HepG2 (cell line): ENCODE results near the gene HDHD3. TPM values are rescaled to one million over a fixed set of nuclear protein-coding genes. Genes with fewer than 3 reads are reported as not detected.
A peak's percentile ranks its signal among the peaks of the same experiment; 100 is the strongest.

ENCODE experiments used
- CC2D1A ChIP-seq: sonication (generic); formaldehyde crosslinking; IDR thresholded peaks from 2 replicates; pipeline ENCODE4 v1.8.1; 2023; ENCODE audit warnings: mild to moderate bottlenecking, missing genetic modification reagents
- ETV5 ChIP-seq: IDR thresholded peaks from 2 replicates; pipeline ENCODE4 v1.6.1; 2018; ENCODE audit warnings: missing biosample characterization, missing genetic modification reagents, inconsistent platforms, borderline replicate concordance
- HNF4A ChIP-seq: sonication (generic); formaldehyde crosslinking; IDR thresholded peaks from 2 replicates; pipeline ENCODE4 v1.4.0; 2020; ENCODE audit warnings: missing genetic modification reagents
- ISX ChIP-seq: sonication (generic); formaldehyde crosslinking; conservative IDR thresholded peaks from 2 replicates; pipeline ENCODE4 v1.5.0; 2020; ENCODE audit warnings: missing genetic modification reagents
- KAT7 ChIP-seq: IDR thresholded peaks from 2 replicates; pipeline ENCODE4 v1.6.1; 2018; ENCODE audit warnings: borderline replicate concordance, missing compliant biosample characterization
- KLF12 ChIP-seq: sonication (generic); formaldehyde crosslinking; IDR thresholded peaks from 2 replicates; pipeline ENCODE4 v1.4.0; 2020; ENCODE audit warnings: missing genetic modification reagents, borderline replicate concordance
- NFKB2 ChIP-seq: sonication (generic); formaldehyde crosslinking; IDR thresholded peaks from 2 replicates; pipeline ENCODE4 v1.4.0; 2020; ENCODE audit warnings: missing genetic modification reagents, borderline replicate concordance
- NFYB ChIP-seq: sonication (generic); formaldehyde crosslinking; IDR thresholded peaks from 2 replicates; pipeline ENCODE4 v1.4.0; 2020; ENCODE audit warnings: missing genetic modification reagents
- RBFOX2 ChIP-seq: fragments of 200-400 bp; formaldehyde crosslinking; IDR thresholded peaks from 2 replicates; pipeline ENCODE4 v1.6.1; 2017; ENCODE audit warnings: low read depth, mild to moderate bottlenecking, low read length
- RXRB ChIP-seq: IDR thresholded peaks from 2 replicates; pipeline ENCODE4 v1.6.1; 2016; ENCODE audit warnings: borderline replicate concordance, missing genetic modification reagents, missing compliant biosample characterization
- ZFYVE20 ChIP-seq: sonication (generic); formaldehyde crosslinking; IDR thresholded peaks from 2 replicates; pipeline ENCODE4 v1.8.0; 2023; ENCODE audit warnings: low read depth, mild to moderate bottlenecking, moderate library complexity, missing genetic modification reagents, borderline replicate concordance
- ZNF430 ChIP-seq: sonication (generic); formaldehyde crosslinking; IDR thresholded peaks from 2 replicates; pipeline ENCODE4 v1.9.0; 2021; ENCODE audit warnings: mild to moderate bottlenecking, missing genetic modification reagents
- ZNF816 ChIP-seq: sonication (generic); formaldehyde crosslinking; IDR thresholded peaks from 2 replicates; pipeline ENCODE4 v1.8.0; 2022; ENCODE audit warnings: missing genetic modification reagents, mild to moderate bottlenecking, borderline replicate concordance
- ZNF879 ChIP-seq: sonication (generic); formaldehyde crosslinking; IDR thresholded peaks from 2 replicates; pipeline ENCODE4 v1.8.1; 2023; ENCODE audit warnings: missing genetic modification reagents
- polyA plus RNA-seq, 8 experiments: library from polyadenylated mRNA; depleted of rRNA in 3 of 8; stranded (reverse) in 7 of 8; unstranded in 1 of 8; fragments of >200 nt; fragmentation: Illumina TruSeq in 4 of 8; extraction: Trizol in 4 of 8; gene quantifications; 2 replicates each; pipeline versions ENCODE4 v1.2.1 to v1.2.3, GENCODE V29; 2011 to 2016; ENCODE audit warnings: low read depth in 4 of 8, missing spikeins in 1 of 8, mixed read lengths in 1 of 8; ENCODE audit not compliant: insufficient read depth in 1 of 8
- total RNA-seq, 5 experiments: library from RNA; depleted of rRNA; stranded (reverse); fragments of >200 nt; fragmentation: Illumina TruSeq; extraction: Trizol; gene quantifications; 2 replicates each; pipeline ENCODE4 v1.2.3, GENCODE V29; 2016; ENCODE audit warnings: low read depth in 1 of 5
- TF ChIP-seq, protein P1 (sequence below): sonication (generic); formaldehyde crosslinking; conservative IDR thresholded peaks from 2 replicates; pipeline ENCODE4 v1.4.0; 2020; ENCODE audit warnings: mild to moderate bottlenecking, missing genetic modification reagents, moderate library complexity
- TF ChIP-seq, protein P2 (sequence below): sonication (generic); formaldehyde crosslinking; IDR thresholded peaks from 2 replicates; pipeline ENCODE4 v1.4.0; 2020; ENCODE audit warnings: mild to moderate bottlenecking, low read depth, missing genetic modification reagents
- TF ChIP-seq, protein P3 (sequence below): sonication (generic); formaldehyde crosslinking; IDR thresholded peaks from 2 replicates; pipeline ENCODE4 v1.5.1; 2020; ENCODE audit warnings: mild to moderate bottlenecking, moderate library complexity, missing genetic modification reagents
- TF ChIP-seq, protein P4 (sequence below): sonication (generic); formaldehyde crosslinking; IDR thresholded peaks from 2 replicates; pipeline ENCODE4 v1.5.0; 2020; ENCODE audit warnings: missing genetic modification reagents, mild to moderate bottlenecking, borderline replicate concordance
- TF ChIP-seq, protein P5 (sequence below): sonication (generic); formaldehyde crosslinking; IDR thresholded peaks from 2 replicates; pipeline ENCODE4 v1.4.0; 2020; ENCODE audit warnings: missing genetic modification reagents

HDHD3 gene
- total and polyA plus RNA-seq, 2 of the 13 experiments (the other 11 are each of a cell fraction or from before 2014, with no cell fraction given), result 23.1 to 38.5 TPM

DNA sequence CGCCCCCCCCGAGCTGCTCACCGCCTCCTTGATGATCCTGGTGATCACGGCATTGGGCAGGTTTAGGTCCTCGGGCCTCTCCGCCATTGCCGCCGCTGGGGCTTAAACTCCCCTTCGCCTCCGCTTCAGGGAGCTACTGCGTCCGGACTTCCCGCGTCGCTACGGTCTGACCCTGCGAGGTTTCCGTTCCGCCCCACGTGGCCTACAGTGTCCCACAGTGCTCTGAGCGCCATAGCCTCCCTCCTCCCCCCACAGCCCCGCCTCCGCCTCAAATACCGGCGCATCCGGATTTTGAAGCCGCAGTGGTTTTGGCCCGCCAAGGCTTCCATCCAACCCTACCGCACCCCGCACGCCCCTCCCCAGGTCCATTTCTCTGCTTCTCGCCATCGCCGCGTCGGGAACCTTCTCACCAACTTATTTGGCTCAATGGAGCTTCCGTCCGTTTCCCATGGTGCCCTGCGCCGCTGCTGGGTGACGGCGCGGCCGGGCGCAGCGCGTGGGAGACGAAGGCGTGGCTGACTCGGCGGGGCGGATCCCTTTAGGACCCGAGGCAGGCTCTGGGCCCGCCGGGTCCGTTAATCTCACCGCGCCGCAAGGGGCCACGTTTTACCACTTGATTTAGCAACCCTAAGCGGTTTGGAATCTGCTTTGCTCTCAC lies 33.5 kb upstream of the HDHD3 start, which contains the start of the genes C9orf43 and POLE3 (continued):
- TF ChIP-seq RBFOX2 (peak; percentile 93), NFYB (CRISPR knock-in tag) (0 out of 2 replicates have a peak, but pooled peaks have one; percentile 25), CC2D1A (no peak), ZNF430 (CRISPR knock-in tag) (0 out of 2 replicates have a peak, but pooled peaks have one; percentile 35), ETV5 (CRISPR knock-in tag) (peak; percentile 46; the same call in 1 of the 2 replicates), ZNF816 (CRISPR knock-in tag) (peak; percentile 85; the same call in 1 of the 2 replicates), ISX (CRISPR knock-in tag) (no peak; the same call in 1 of the 2 replicates), ZFYVE20 (CRISPR knock-in tag) (0 out of 2 replicates have a peak, but pooled peaks have one; percentile 78), ZNF879 (CRISPR knock-in tag) (0 out of 2 replicates have a peak, but pooled peaks have one; percentile 82), RXRB (CRISPR knock-in tag) (peak; percentile 58; the same call in 1 of the 2 replicates), HNF4A (CRISPR knock-in tag) (peak; percentile 26; the same call in 1 of the 2 replicates), KAT7 (0 out of 2 replicates have a peak, but pooled peaks have one; percentile 83), NFKB2 (peak; percentile 95), KLF12 (CRISPR knock-in tag) (peak; percentile 92)
- TF ChIP-seq, protein P1, sequence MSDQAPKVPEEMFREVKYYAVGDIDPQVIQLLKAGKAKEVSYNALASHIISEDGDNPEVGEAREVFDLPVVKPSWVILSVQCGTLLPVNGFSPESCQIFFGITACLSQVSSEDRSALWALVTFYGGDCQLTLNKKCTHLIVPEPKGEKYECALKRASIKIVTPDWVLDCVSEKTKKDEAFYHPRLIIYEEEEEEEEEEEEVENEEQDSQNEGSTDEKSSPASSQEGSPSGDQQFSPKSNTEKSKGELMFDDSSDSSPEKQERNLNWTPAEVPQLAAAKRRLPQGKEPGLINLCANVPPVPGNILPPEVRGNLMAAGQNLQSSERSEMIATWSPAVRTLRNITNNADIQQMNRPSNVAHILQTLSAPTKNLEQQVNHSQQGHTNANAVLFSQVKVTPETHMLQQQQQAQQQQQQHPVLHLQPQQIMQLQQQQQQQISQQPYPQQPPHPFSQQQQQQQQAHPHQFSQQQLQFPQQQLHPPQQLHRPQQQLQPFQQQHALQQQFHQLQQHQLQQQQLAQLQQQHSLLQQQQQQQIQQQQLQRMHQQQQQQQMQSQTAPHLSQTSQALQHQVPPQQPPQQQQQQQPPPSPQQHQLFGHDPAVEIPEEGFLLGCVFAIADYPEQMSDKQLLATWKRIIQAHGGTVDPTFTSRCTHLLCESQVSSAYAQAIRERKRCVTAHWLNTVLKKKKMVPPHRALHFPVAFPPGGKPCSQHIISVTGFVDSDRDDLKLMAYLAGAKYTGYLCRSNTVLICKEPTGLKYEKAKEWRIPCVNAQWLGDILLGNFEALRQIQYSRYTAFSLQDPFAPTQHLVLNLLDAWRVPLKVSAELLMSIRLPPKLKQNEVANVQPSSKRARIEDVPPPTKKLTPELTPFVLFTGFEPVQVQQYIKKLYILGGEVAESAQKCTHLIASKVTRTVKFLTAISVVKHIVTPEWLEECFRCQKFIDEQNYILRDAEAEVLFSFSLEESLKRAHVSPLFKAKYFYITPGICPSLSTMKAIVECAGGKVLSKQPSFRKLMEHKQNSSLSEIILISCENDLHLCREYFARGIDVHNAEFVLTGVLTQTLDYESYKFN (CRISPR knock-in tag), result peak; percentile 68
- TF ChIP-seq, protein P2, sequence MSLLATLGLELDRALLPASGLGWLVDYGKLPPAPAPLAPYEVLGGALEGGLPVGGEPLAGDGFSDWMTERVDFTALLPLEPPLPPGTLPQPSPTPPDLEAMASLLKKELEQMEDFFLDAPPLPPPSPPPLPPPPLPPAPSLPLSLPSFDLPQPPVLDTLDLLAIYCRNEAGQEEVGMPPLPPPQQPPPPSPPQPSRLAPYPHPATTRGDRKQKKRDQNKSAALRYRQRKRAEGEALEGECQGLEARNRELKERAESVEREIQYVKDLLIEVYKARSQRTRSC (CRISPR knock-in tag), result peak; percentile 75; the same call in 1 of the 2 replicates
- TF ChIP-seq, protein P3, sequence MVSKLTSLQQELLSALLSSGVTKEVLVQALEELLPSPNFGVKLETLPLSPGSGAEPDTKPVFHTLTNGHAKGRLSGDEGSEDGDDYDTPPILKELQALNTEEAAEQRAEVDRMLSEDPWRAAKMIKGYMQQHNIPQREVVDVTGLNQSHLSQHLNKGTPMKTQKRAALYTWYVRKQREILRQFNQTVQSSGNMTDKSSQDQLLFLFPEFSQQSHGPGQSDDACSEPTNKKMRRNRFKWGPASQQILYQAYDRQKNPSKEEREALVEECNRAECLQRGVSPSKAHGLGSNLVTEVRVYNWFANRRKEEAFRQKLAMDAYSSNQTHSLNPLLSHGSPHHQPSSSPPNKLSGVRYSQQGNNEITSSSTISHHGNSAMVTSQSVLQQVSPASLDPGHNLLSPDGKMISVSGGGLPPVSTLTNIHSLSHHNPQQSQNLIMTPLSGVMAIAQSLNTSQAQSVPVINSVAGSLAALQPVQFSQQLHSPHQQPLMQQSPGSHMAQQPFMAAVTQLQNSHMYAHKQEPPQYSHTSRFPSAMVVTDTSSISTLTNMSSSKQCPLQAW (CRISPR knock-in tag), result peak; percentile 92
- TF ChIP-seq, protein P4, sequence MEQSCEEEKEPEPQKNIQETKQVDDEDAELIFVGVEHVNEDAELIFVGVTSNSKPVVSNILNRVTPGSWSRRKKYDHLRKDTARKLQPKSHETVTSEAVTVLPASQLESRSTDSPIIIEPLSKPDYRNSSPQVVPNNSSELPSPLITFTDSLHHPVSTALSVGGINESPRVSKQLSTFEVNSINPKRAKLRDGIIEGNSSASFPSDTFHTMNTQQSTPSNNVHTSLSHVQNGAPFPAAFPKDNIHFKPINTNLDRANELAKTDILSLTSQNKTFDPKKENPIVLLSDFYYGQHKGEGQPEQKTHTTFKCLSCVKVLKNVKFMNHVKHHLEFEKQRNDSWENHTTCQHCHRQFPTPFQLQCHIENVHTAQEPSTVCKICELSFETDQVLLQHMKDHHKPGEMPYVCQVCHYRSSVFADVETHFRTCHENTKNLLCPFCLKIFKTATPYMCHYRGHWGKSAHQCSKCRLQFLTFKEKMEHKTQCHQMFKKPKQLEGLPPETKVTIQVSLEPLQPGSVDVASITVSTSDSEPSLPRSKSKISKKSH (CRISPR knock-in tag), result no peak
- TF ChIP-seq, protein P5, sequence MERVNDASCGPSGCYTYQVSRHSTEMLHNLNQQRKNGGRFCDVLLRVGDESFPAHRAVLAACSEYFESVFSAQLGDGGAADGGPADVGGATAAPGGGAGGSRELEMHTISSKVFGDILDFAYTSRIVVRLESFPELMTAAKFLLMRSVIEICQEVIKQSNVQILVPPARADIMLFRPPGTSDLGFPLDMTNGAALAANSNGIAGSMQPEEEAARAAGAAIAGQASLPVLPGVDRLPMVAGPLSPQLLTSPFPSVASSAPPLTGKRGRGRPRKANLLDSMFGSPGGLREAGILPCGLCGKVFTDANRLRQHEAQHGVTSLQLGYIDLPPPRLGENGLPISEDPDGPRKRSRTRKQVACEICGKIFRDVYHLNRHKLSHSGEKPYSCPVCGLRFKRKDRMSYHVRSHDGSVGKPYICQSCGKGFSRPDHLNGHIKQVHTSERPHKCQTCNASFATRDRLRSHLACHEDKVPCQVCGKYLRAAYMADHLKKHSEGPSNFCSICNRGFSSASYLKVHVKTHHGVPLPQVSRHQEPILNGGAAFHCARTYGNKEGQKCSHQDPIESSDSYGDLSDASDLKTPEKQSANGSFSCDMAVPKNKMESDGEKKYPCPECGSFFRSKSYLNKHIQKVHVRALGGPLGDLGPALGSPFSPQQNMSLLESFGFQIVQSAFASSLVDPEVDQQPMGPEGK, result peak; percentile 80
